Endothelial cell of umbilical vein (primary cell): Measurements from ENCODE around the gene FAM120B.

Source experiments
- CTCF ChIP-seq, 2 donors: IDR thresholded peaks; 1 replicate in 1 of 2; 2 replicates in 1 of 2; pipeline ENCODE4 v1.5.1; 2011; ENCODE audit warnings: low read length in 2 of 2, mild to moderate bottlenecking in 2 of 2, moderate library complexity in 2 of 2, control low read depth in 1 of 2, inconsistent platforms in 1 of 2, low read depth in 1 of 2; ENCODE audit not compliant: insufficient read depth in 1 of 2; ENCODE audit errors: extremely low read depth in 1 of 2
- EZH2 ChIP-seq: IDR thresholded peaks from 2 replicates; pipeline ENCODE4 v1.6.1; 2012; ENCODE audit warnings: borderline replicate concordance, low read depth, mild to moderate bottlenecking, moderate library complexity, low read length, inconsistent platforms; ENCODE audit not compliant: severe bottlenecking
- JUN ChIP-seq: IDR thresholded peaks from 2 replicates; pipeline ENCODE4 v1.6.1; 2011; ENCODE audit warnings: borderline replicate concordance, low read depth; ENCODE audit not compliant: insufficient read length, insufficient read depth
- MAX ChIP-seq: IDR thresholded peaks from 2 replicates; pipeline ENCODE4 v1.6.1; 2011; ENCODE audit not compliant: insufficient read depth, insufficient read length
- MYC ChIP-seq: IDR thresholded peaks from one replicate; pipeline ENCODE4 v1.6.1; 2011; ENCODE audit warnings: mild to moderate bottlenecking, low read depth, low read length
- POLR2A ChIP-seq: IDR thresholded peaks from 2 replicates; pipeline ENCODE4 v1.6.1; 2012; ENCODE audit warnings: low read depth, mild to moderate bottlenecking, control low read depth, low read length
- POLR2AphosphoS5 ChIP-seq: IDR thresholded peaks from 2 replicates; pipeline ENCODE4 v1.6.1; 2012; ENCODE audit warnings: low read depth, mild to moderate bottlenecking, control low read depth, low read length, moderate library complexity; ENCODE audit not compliant: insufficient read depth

GRCh38 chr6:170376386-170377043 is 70.0 kb downstream of the FAM120B start:
- TF ChIP-seq POLR2AphosphoS5 (no peak), CTCF (IDR thresholded peaks at IDR 0.05; ENCODE audit: extremely low read depth in 1 of 2, insufficient read depth in 1 of 2, low read depth in 1 of 2, low read length in 2 of 2) (no peak), POLR2A (no peak), MYC (no peak), JUN (no peak), EZH2 (no peak), MAX (no peak)
